ENCODE results near the gene RNF187.

- TF ChIP-seq POLR2A (IDR thresholded peaks at IDR 0.05; ENCODE audit: low read length): no peak
- no peak for TF ChIP-seq GATA1 (IDR thresholded peaks at IDR 0.05; ENCODE audit: low read depth, low read length)
Observed at GRCh38 chr1:228497817-228498216, 10.6 kb downstream of the RNF187 start.
